GM12891 (cell line): Measurements from ENCODE around the gene ADAMTS4.

ENCODE experiments used
- POLR2A ChIP-seq: IDR thresholded peaks from 2 replicates; pipeline ENCODE4 v1.6.1; 2011; ENCODE audit warnings: low read depth, low read length, control low read depth
- SPI1 ChIP-seq: IDR thresholded peaks from 2 replicates; pipeline ENCODE4 v1.6.1; 2011; ENCODE audit warnings: low read depth, low read length, control low read depth
- TAF1 ChIP-seq: IDR thresholded peaks from 2 replicates; pipeline ENCODE4 v1.6.1; 2011; ENCODE audit warnings: low read depth, low read length, control low read depth

GRCh38 chr1:161166669-161167548 lies 31.9 kb downstream of the ADAMTS4 start:
- TF ChIP-seq SPI1, result no peak
- no peak for TF ChIP-seq POLR2A
- TF ChIP-seq TAF1, result no peak
